Measurements from ENCODE around the gene NABP1.

DNA sequence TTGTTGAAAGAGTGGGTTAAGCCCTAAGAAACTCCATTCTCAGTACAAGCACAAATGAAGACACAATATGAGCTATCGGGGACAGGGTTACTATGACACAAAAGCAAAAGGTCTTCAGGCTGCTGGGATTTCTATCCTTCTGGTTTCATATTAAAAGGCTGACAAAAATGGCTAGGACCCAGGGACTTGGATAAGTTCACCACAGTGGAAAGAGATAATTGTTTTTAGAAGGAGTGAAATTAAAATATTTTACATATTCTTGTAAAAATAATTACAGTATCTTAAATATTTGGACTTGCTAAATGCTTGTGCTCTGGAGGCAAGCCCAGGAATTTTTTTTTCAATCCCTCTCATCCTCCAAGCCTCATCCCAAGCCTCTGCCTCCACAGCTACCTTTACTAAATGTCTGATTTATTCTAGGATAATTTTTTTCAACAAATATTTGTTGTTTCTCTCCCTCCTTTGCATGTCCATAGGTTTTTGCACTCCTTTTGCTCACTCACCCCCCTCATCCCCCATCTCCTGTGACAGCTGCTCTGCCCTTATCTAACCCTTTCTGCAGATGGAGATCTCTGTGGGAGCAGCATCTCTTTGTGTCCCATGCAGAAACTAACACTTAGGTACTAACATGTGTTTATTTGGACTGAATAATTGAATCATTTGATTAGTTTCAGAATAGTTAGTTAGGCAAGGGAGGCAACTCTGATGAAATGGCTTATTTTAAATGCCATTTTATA lies 47.8 kb upstream of the NABP1 start:
- TF ChIP-seq, protein P1, sequence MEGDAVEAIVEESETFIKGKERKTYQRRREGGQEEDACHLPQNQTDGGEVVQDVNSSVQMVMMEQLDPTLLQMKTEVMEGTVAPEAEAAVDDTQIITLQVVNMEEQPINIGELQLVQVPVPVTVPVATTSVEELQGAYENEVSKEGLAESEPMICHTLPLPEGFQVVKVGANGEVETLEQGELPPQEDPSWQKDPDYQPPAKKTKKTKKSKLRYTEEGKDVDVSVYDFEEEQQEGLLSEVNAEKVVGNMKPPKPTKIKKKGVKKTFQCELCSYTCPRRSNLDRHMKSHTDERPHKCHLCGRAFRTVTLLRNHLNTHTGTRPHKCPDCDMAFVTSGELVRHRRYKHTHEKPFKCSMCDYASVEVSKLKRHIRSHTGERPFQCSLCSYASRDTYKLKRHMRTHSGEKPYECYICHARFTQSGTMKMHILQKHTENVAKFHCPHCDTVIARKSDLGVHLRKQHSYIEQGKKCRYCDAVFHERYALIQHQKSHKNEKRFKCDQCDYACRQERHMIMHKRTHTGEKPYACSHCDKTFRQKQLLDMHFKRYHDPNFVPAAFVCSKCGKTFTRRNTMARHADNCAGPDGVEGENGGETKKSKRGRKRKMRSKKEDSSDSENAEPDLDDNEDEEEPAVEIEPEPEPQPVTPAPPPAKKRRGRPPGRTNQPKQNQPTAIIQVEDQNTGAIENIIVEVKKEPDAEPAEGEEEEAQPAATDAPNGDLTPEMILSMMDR (IDR thresholded peaks at IDR 0.05; ENCODE audit: low read depth, low read length), result no peak
- no peak for TF ChIP-seq EZH2phosphoT487 (IDR thresholded peaks at IDR 0.05; ENCODE audit: low read depth)

Data from OCI-LY3 (cell line).